WTC11 (cell line): ENCODE results near the gene PTPRK. TPM values are rescaled to one million over a fixed set of nuclear protein-coding genes. Genes with fewer than 3 reads are reported as not detected.

ENCODE experiments used
- ATAC-seq: fragments of 200-7000 bp; cut with Tn5 transposase; 2 replicates; pipeline ENCODE4 v1.10.0; 2021; ENCODE audit warnings: mild to moderate bottlenecking, moderate library complexity
- CTCF ChIA-PET: fragments of 300-600 bp; sonication (Branson Sonifier 250); formaldehyde crosslinking; loops from one replicate; lab custom pipeline; 2021; ENCODE audit warnings: antibody characterized with exemption; lab: Charles Lee
- POLR2A ChIA-PET: fragments of 350-600 bp; sonication (Branson Sonifier 250); formaldehyde crosslinking; loops from one replicate; lab custom pipeline; 2021; ENCODE audit warnings: antibody characterized with exemption; lab: Charles Lee
- DNase-seq: peaks from one replicate; pipeline ENCODE4 v3.0.0; 2021; ENCODE audit warnings: low spot score
- H3K27ac Mint-ChIP-seq: 2 replicates; pipeline ENCODE4 v1.8.0; 2021; ENCODE audit warnings: mixed read lengths
- H3K27me3 Mint-ChIP-seq: 2 replicates; pipeline ENCODE4 v1.8.0; 2021; ENCODE audit warnings: low read depth, mild to moderate bottlenecking, moderate library complexity, mixed read lengths
- H3K36me3 Mint-ChIP-seq: 2 replicates; pipeline ENCODE4 v1.8.0; 2021; ENCODE audit warnings: mixed read lengths
- H3K4me1 Mint-ChIP-seq: 2 replicates; pipeline ENCODE4 v1.8.0; 2022; ENCODE audit warnings: mixed read lengths
- H3K4me3 Mint-ChIP-seq: 2 replicates; pipeline ENCODE4 v1.8.0; 2021; ENCODE audit warnings: mild to moderate bottlenecking, moderate library complexity, mixed read lengths
- H3K9me3 Mint-ChIP-seq: 2 replicates; pipeline ENCODE4 v1.8.0; 2021; ENCODE audit warnings: mixed read lengths
- CREM ChIP-seq: sonication (generic); formaldehyde crosslinking; IDR thresholded peaks from 2 replicates; pipeline ENCODE4 v1.8.1; 2022; ENCODE audit warnings: mild to moderate bottlenecking, missing genetic modification reagents, moderate library complexity
- EMX1 ChIP-seq: fragments of 250-450 bp; sonication (Bioruptor Pico); IDR thresholded peaks from 2 replicates; pipeline ENCODE4 v1.8.0; 2021; ENCODE audit warnings: mild to moderate bottlenecking
- GRHL2 ChIP-seq: fragments of 250-450 bp; sonication (Bioruptor Pico); IDR thresholded peaks from 2 replicates; pipeline ENCODE4 v1.8.0; 2022; ENCODE audit warnings: mild to moderate bottlenecking, moderate library complexity; ENCODE audit not compliant: insufficient replicate concordance, severe bottlenecking
- GTF2I ChIP-seq: fragments of 250-450 bp; sonication (Bioruptor Pico); conservative IDR thresholded peaks from 2 replicates; pipeline ENCODE4 v1.4.0; 2021; ENCODE audit warnings: mild to moderate bottlenecking
- MXD4 ChIP-seq: fragments of 250-450 bp; sonication (Bioruptor Pico); IDR thresholded peaks from 2 replicates; pipeline ENCODE4 v1.8.0; 2021; ENCODE audit warnings: mild to moderate bottlenecking, moderate library complexity, borderline replicate concordance
- NFATC4 ChIP-seq: fragments of 250-450 bp; sonication (Bioruptor Pico); IDR thresholded peaks from 2 replicates; pipeline ENCODE4 v1.9.0; 2021; ENCODE audit warnings: mild to moderate bottlenecking
- NR3C1 ChIP-seq: sonication (generic); formaldehyde crosslinking; conservative IDR thresholded peaks from 2 replicates; pipeline ENCODE4 v1.8.1; 2023; ENCODE audit warnings: low read depth, mild to moderate bottlenecking, missing genetic modification reagents
- SMAD4 ChIP-seq: sonication (generic); formaldehyde crosslinking; IDR thresholded peaks from 2 replicates; pipeline ENCODE4 v1.8.0; 2022; ENCODE audit warnings: mild to moderate bottlenecking, missing genetic modification reagents
- ZBTB21 ChIP-seq: sonication (generic); formaldehyde crosslinking; IDR thresholded peaks from 2 replicates; pipeline ENCODE4 v1.8.1; 2023; ENCODE audit warnings: mild to moderate bottlenecking, missing genetic modification reagents, borderline replicate concordance
- ZNF138 ChIP-seq: sonication (generic); formaldehyde crosslinking; conservative IDR thresholded peaks from 2 replicates; pipeline ENCODE4 v1.8.1; 2022; ENCODE audit warnings: mild to moderate bottlenecking, moderate library complexity, missing genetic modification reagents
- ZNF416 ChIP-seq: fragments of 250-450 bp; sonication (Bioruptor Pico); IDR thresholded peaks from 2 replicates; pipeline ENCODE4 v1.9.0; 2021; ENCODE audit warnings: mild to moderate bottlenecking, inconsistent platforms
- total RNA-seq: library from RNA; stranded (reverse); gene quantifications from 3 replicates; pipeline ENCODE4 v1.2.3, GENCODE V29; 2021
- TF ChIP-seq, protein P1 (sequence below): sonication (generic); formaldehyde crosslinking; IDR thresholded peaks from 2 replicates; pipeline ENCODE4 v1.8.1; 2023; ENCODE audit warnings: mild to moderate bottlenecking, missing genetic modification reagents
- TF ChIP-seq, protein P2 (sequence below): sonication (generic); formaldehyde crosslinking; IDR thresholded peaks from 2 replicates; pipeline ENCODE4 v1.8.0; 2022; ENCODE audit warnings: mild to moderate bottlenecking, missing genetic modification reagents
- TF ChIP-seq, protein P3 (sequence below): sonication (generic); formaldehyde crosslinking; IDR thresholded peaks from 2 replicates; pipeline ENCODE4 v1.8.0; 2023; ENCODE audit warnings: missing genetic modification reagents, mild to moderate bottlenecking, borderline replicate concordance
- TF ChIP-seq, protein P4 (sequence below): sonication (generic); formaldehyde crosslinking; IDR thresholded peaks from 2 replicates; pipeline ENCODE4 v1.8.0; 2022; ENCODE audit warnings: missing genetic modification reagents
- TF ChIP-seq, protein P5 (sequence below): sonication (generic); formaldehyde crosslinking; IDR thresholded peaks from 2 replicates; pipeline ENCODE4 v1.8.1; 2023; ENCODE audit warnings: mild to moderate bottlenecking, missing genetic modification reagents, moderate library complexity
- TF ChIP-seq, protein P6 (sequence below): sonication (generic); formaldehyde crosslinking; IDR thresholded peaks from 2 replicates; pipeline ENCODE4 v1.8.1; 2022; ENCODE audit warnings: mild to moderate bottlenecking, missing genetic modification reagents, moderate library complexity, borderline replicate concordance
- TF ChIP-seq, protein P7 (sequence below): fragments of 200-600 bp; IDR thresholded peaks from 2 replicates; pipeline ENCODE4 v1.8.0; 2022; ENCODE audit warnings: antibody characterized with exemption

PTPRK gene
- total RNA-seq, 1 experiment from 2014 or later = 44.8 TPM

DNA sequence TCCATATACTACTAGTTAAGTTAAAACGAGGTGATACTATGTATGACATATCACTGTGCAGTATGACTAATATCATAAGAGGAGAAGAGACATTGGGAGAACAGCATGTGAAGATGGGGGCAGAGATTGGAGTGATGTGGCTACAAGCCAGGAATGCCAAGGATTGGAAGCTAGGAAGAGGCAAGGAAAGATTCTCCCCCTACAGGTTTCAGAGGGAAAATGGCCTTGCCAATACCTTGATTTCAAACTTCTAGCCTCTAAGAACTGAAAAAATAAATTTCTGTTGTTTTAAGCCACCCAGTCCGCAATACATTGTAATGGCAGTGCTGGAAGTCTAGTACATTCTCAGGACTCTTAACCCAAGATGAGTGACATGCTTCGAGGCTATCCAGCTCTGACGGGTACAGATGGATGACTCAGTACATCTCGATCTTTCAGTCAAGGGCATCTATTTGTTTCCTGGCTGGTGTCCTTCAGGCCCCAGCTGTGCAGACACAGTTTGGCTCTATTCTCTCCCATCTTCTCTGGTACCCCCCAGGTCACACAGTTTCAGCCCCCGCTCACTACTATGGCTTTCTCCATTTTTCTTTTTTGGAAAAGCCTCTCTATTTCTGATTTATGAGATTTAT, 564.0 kb downstream of the PTPRK start:
- CTCF ChIA-PET = interaction anchor here (0.7 to 1.5 kb wide), 10 partner anchors 9 to 372 kb away, joined by 3 to 6 read pairs (median 3); no protein-coding TSS in a partner anchor
- H3K27me3 Mint-ChIP-seq = no peaks in the 10 kb centered on the region
- H3K4me1 Mint-ChIP-seq = peaks cover 4% of the 10 kb centered on the region; the same call in 1 of the 2 replicates
- H3K9me3 Mint-ChIP-seq = peaks cover 6% of the 10 kb centered on the region; the same call in 1 of the 2 replicates
- TF ChIP-seq, protein P1, sequence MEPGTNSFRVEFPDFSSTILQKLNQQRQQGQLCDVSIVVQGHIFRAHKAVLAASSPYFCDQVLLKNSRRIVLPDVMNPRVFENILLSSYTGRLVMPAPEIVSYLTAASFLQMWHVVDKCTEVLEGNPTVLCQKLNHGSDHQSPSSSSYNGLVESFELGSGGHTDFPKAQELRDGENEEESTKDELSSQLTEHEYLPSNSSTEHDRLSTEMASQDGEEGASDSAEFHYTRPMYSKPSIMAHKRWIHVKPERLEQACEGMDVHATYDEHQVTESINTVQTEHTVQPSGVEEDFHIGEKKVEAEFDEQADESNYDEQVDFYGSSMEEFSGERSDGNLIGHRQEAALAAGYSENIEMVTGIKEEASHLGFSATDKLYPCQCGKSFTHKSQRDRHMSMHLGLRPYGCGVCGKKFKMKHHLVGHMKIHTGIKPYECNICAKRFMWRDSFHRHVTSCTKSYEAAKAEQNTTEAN (CRISPR knock-in tag) = no peak
- TF ChIP-seq GRHL2 (no peak), NR3C1 (CRISPR knock-in tag) (no peak), MXD4 (no peak), ZBTB21 (no peak), NFATC4 (no peak), SMAD4 (CRISPR knock-in tag) (no peak), ZNF416 (CRISPR knock-in tag) (no peak), ZNF138 (no peak), CREM (no peak)
- TF ChIP-seq, protein P2, sequence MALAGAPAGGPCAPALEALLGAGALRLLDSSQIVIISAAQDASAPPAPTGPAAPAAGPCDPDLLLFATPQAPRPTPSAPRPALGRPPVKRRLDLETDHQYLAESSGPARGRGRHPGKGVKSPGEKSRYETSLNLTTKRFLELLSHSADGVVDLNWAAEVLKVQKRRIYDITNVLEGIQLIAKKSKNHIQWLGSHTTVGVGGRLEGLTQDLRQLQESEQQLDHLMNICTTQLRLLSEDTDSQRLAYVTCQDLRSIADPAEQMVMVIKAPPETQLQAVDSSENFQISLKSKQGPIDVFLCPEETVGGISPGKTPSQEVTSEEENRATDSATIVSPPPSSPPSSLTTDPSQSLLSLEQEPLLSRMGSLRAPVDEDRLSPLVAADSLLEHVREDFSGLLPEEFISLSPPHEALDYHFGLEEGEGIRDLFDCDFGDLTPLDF = no peak
- TF ChIP-seq, protein P3, sequence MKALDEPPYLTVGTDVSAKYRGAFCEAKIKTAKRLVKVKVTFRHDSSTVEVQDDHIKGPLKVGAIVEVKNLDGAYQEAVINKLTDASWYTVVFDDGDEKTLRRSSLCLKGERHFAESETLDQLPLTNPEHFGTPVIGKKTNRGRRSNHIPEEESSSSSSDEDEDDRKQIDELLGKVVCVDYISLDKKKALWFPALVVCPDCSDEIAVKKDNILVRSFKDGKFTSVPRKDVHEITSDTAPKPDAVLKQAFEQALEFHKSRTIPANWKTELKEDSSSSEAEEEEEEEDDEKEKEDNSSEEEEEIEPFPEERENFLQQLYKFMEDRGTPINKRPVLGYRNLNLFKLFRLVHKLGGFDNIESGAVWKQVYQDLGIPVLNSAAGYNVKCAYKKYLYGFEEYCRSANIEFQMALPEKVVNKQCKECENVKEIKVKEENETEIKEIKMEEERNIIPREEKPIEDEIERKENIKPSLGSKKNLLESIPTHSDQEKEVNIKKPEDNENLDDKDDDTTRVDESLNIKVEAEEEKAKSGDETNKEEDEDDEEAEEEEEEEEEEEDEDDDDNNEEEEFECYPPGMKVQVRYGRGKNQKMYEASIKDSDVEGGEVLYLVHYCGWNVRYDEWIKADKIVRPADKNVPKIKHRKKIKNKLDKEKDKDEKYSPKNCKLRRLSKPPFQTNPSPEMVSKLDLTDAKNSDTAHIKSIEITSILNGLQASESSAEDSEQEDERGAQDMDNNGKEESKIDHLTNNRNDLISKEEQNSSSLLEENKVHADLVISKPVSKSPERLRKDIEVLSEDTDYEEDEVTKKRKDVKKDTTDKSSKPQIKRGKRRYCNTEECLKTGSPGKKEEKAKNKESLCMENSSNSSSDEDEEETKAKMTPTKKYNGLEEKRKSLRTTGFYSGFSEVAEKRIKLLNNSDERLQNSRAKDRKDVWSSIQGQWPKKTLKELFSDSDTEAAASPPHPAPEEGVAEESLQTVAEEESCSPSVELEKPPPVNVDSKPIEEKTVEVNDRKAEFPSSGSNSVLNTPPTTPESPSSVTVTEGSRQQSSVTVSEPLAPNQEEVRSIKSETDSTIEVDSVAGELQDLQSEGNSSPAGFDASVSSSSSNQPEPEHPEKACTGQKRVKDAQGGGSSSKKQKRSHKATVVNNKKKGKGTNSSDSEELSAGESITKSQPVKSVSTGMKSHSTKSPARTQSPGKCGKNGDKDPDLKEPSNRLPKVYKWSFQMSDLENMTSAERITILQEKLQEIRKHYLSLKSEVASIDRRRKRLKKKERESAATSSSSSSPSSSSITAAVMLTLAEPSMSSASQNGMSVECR (CRISPR knock-in tag) = no peak
- TF ChIP-seq, protein P4, sequence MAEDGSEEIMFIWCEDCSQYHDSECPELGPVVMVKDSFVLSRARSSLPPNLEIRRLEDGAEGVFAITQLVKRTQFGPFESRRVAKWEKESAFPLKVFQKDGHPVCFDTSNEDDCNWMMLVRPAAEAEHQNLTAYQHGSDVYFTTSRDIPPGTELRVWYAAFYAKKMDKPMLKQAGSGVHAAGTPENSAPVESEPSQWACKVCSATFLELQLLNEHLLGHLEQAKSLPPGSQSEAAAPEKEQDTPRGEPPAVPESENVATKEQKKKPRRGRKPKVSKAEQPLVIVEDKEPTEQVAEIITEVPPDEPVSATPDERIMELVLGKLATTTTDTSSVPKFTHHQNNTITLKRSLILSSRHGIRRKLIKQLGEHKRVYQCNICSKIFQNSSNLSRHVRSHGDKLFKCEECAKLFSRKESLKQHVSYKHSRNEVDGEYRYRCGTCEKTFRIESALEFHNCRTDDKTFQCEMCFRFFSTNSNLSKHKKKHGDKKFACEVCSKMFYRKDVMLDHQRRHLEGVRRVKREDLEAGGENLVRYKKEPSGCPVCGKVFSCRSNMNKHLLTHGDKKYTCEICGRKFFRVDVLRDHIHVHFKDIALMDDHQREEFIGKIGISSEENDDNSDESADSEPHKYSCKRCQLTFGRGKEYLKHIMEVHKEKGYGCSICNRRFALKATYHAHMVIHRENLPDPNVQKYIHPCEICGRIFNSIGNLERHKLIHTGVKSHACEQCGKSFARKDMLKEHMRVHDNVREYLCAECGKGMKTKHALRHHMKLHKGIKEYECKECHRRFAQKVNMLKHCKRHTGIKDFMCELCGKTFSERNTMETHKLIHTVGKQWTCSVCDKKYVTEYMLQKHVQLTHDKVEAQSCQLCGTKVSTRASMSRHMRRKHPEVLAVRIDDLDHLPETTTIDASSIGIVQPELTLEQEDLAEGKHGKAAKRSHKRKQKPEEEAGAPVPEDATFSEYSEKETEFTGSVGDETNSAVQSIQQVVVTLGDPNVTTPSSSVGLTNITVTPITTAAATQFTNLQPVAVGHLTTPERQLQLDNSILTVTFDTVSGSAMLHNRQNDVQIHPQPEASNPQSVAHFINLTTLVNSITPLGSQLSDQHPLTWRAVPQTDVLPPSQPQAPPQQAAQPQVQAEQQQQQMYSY = no peak
- TF ChIP-seq, protein P5, sequence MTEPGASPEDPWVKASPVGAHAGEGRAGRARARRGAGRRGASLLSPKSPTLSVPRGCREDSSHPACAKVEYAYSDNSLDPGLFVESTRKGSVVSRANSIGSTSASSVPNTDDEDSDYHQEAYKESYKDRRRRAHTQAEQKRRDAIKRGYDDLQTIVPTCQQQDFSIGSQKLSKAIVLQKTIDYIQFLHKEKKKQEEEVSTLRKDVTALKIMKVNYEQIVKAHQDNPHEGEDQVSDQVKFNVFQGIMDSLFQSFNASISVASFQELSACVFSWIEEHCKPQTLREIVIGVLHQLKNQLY (CRISPR knock-in tag) = no peak
- ATAC-seq (peak; percentile 90), DNase-seq (no peak)
- H3K27ac Mint-ChIP-seq = no peak overlapping the region
- no peak overlapping the region for H3K4me3 Mint-ChIP-seq
- POLR2A ChIA-PET = no interaction called here
- no peaks in the 10 kb centered on the region for H3K36me3 Mint-ChIP-seq

DNA sequence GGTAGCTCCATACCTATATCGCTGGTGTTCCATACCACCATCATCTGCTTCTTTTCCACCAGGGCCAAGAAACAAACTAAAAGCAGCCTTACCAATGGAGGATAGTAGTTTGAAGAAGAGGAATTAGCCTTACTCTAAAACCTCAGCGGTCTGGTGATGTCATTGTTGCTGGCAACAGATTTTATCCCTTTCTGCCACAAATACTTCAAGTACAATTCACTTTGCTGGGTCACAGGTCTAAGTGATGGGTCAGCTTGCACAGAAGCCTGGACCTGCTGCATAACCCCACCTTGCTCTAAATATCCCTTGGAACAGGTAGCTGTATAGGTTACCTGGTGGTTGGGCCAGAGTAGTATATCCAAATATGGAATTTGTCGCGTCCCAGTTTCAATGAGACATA, 566.3 kb downstream of the PTPRK start:
- Mint-ChIP-seq H3K27me3 (no peaks in the 10 kb centered on the region), H3K27ac (no peak overlapping the region), H3K9me3 (peaks cover under 1% of the 10 kb centered on the region; the same call in 1 of the 2 replicates), H3K4me3 (no peak overlapping the region), H3K36me3 (no peaks in the 10 kb centered on the region), H3K4me1 (peaks cover 4% of the 10 kb centered on the region)
- CTCF ChIA-PET = no interaction called here
- POLR2A ChIA-PET = no interaction called here
- DNase-seq = no peak
- no peak for ATAC-seq
- TF ChIP-seq, protein P6, sequence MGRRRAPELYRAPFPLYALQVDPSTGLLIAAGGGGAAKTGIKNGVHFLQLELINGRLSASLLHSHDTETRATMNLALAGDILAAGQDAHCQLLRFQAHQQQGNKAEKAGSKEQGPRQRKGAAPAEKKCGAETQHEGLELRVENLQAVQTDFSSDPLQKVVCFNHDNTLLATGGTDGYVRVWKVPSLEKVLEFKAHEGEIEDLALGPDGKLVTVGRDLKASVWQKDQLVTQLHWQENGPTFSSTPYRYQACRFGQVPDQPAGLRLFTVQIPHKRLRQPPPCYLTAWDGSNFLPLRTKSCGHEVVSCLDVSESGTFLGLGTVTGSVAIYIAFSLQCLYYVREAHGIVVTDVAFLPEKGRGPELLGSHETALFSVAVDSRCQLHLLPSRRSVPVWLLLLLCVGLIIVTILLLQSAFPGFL (CRISPR knock-in tag) = no peak
- TF ChIP-seq ZBTB21 (no peak), GTF2I (no peak), EMX1 (CRISPR knock-in tag) (no peak)
- TF ChIP-seq, protein P7, sequence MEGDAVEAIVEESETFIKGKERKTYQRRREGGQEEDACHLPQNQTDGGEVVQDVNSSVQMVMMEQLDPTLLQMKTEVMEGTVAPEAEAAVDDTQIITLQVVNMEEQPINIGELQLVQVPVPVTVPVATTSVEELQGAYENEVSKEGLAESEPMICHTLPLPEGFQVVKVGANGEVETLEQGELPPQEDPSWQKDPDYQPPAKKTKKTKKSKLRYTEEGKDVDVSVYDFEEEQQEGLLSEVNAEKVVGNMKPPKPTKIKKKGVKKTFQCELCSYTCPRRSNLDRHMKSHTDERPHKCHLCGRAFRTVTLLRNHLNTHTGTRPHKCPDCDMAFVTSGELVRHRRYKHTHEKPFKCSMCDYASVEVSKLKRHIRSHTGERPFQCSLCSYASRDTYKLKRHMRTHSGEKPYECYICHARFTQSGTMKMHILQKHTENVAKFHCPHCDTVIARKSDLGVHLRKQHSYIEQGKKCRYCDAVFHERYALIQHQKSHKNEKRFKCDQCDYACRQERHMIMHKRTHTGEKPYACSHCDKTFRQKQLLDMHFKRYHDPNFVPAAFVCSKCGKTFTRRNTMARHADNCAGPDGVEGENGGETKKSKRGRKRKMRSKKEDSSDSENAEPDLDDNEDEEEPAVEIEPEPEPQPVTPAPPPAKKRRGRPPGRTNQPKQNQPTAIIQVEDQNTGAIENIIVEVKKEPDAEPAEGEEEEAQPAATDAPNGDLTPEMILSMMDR = no peak
